Midbrain (tissue), 1 donor: ENCODE measurements around the gene ZNF473.
"Not testable (repeated sequence)": the region's sequence is repeated elsewhere in the genome, so short reads cannot be mapped to it uniquely, and the experiment has no call there.

Experiments
- DNase-seq: peaks from one replicate; lab custom pipeline; 2025; lab: John Stamatoyannopoulos, UW

The ZNF473 gene

DNA sequence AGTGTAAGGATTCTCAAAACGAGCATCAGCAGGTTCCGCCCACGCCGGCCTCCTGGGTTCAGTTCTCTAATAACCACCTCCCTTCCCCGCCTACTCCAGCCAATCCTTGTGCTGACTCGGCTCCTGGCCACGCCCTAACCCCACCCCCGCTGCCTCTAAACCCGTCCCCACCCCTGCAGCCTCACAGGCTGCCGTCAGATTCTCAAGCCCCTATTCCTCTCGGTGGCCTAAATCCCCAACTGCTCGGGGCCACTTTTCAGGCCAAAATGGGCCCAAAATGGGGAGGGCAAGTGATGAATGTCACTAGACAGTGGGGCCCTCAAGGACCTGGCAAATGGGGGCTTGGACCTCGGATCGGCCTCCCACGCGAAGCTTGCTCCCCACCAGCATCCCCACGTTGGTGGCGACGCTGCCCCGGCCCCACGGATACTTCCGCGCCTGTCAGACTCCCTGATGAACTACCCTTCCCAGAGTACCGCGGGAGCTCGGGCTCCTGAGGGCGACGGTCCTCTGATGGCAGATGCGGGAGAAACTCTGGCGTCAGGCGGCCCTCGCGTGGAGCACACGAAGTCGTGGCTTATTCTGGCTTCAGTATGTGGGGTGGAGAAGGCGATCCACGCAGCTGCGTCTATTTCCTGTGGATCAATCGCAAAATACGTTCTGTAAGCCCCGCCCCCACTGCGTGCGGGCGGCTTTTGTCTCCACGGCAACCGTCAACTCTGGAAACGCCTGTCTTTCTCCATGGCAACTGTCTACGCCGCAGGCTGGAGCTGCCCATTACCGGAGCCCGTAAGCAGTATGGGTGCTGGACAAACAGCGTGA is 24.8 kb downstream of the ZNF473 start:
- DNase-seq = peak; percentile 80

DNA sequence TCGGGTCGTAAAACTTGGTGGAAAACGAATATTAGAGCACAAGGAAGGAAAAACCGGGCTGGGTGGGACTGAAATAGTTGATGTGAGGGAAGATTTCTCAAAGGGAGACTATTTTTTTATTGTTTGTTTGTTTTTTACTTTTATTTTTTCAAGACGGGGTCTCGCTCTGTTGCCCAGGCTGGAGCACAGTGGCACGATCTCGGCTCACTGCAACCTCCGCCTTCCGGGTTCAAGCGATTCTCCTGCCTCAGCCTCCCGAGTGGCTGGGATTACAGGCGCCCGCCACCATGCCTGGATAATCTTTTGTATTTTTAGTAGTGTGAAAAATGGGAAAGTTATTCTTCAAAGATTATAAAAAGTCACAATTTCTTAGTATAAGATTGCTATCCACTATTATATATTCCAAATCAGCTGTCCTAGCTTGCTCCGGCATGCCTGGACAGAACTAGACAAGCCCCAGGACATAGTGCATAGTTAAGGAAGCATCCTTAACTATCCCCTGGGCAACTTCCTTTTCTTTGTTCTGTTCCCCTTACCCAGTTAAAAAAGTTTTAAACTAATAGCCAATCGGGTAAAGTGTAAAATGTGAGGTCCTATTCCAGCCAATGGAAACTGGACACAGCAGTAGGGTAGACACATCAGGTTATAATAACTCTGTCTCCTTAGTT is 25.6 kb downstream of the ZNF473 start:
- not testable (repeated sequence) for DNase-seq

DNA sequence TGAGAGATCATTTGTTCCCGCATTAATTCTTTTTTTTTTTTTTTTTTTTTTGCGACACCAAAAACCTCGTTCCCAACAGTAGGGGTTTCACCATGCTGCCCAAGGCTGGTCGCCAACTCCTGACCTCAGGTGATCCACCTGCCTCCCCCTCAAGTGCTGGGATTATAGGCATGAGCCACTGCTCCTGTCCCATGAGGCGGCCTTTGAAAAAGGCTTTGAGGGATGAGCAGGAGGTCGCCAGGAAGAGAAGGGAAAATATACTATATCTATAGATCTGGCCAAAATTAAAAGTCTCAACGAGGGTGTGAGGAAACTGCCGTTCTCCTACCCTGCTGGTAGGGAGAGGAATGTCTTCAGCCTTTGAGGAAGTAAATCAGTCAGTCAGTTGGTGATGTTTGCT is 26.2 kb downstream of the ZNF473 start:
- DNase-seq = no peak

- no peak for DNase-seq
Observed at GRCh38 chr19:50053119-50053518, 27.3 kb downstream of the ZNF473 start.

- DNase-seq = no peak
Observed at GRCh38 chr19:50058425-50058824, 32.6 kb downstream of the ZNF473 start.

DNA sequence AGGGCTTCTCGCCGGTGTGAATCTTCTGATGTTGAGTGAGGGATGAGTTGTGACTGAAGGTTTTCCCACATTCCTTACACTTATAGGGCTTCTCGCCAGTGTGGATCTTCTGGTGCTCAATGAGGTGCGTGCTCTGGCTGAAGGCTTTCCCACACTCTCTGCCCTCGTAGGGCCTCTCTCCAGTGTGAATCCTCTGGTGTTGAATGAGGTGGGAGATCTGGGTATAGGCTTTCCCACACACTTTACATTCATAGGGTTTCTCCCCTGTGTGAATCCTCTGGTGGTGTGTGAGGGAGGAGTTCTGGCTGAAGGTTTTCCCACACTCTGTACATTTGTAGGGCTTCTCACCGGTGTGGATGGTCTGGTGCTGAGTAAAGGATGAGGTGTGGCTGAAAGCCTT is 33.2 kb downstream of the ZNF473 start:
- no peak for DNase-seq

DNA sequence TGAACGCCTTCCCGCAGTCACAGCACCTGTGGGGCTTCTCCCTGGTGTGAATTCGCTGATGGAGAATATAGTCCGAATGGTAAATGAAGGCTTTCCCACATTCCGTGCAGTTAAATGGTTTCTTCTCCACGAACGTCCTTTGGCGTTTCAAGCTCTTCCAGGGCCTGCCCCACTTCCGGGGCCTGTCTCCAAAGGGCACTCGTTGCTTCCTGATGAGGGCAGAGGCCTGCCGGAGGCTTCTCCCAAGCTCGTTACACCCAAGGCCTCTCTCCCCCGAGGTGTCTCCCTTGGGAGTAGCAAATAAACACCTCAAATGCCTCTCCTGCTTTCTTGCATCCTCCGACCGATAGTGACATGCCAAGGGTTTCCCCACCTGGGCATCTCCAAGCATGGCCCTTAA is 34.3 kb downstream of the ZNF473 start:
- DNase-seq = no peak

DNA sequence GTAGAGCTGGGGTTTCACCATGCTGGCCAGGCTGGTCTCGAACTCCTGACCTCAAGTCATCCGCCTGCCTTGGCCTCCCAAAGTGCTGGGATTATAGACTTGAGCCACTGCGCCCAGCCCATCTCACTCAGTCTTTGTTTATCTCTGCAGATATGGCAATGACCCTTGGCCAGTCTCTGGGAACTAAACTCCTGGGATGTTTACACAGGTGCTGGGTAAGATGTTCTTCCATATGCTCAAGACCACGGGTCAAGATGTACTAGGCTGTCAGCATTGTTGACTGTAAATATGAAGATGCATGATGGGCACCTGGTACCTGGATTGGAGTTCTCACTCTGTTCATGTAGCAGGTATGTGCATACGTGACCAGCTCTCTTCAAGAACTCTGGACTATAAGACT is 35.8 kb downstream of the ZNF473 start:
- DNase-seq = no peak

- DNase-seq = no peak
Observed at GRCh38 chr19:50065938-50066337, 40.1 kb downstream of the ZNF473 start.

GRCh38 chr19:50067575-50067974 is 41.8 kb downstream of the ZNF473 start:
- no peak for DNase-seq

DNA sequence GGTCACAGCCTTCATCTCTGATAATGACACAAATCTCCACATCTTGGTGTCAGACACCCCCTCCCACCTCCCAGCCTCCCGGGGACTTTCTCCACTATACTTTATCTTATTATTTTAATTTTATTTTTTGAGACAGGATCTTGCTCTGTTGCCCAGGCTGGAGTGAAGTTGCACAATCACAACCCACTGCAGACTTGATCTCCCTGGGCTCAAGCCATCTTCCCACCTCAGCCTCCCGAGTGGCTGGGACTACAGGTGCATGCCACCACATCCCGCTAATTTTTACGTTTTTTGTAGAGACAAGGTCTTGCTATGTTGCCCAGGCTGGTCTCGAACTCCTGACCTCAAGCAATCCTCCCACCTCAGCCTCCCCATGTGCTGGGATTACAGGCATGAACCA is 42.6 kb downstream of the ZNF473 start:
- not testable (repeated sequence) for DNase-seq

DNA sequence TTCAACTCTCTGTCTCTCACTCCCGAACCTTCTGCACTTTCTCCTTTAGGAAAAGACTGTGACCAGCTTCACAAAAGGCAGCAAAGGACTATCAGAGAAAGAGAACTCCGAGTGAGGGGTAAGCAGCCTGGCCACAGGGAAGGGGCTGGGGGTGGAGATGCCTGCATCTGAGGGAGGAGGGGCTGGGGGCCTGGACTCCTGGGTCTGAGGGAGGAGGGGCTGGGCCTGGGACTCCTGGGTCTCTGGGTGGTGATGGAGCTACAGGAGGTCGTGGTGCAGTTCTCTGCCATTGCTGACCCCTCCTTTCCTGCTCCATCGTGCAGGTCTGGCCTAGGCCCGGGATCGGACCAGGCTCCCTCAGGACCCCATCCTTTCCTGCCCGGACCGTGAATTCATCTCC is 49.3 kb downstream of the ZNF473 start:
- not testable (repeated sequence) for DNase-seq

DNA sequence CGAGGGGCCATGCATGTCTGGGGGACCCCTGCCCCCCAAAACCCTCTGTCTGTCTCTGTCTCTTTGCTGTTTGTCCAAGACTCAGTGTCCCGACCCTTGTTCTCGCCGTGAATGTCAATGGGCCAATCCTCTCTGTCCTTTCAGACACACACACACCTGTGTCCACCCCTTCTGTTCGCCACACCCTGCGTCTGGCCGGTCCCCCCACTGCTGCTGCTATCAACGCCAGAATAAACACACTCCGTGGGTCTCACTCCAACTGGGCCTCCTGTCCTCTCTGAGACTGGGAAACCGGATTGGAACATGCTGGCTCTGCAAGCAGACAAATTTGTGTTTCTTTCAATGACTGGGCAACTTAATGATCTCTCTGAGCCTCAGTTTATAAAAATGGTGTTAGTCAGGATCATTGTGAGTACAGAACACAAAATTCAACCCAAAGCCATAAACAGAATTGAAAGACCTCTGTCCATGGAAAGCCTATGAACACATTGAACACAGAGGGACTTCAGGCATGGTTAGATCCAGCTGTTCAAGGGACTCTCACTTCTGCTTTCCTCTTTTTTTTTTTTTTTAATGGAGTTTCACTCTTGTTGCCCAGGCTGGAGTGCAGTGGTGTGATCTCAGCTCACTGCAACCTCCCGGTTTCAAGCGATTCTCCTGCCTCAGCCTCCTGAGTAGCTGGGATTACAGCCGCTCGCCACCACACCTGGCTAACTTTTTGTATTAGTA is 50.0 kb downstream of the ZNF473 start:
- not testable (repeated sequence) for DNase-seq

DNA sequence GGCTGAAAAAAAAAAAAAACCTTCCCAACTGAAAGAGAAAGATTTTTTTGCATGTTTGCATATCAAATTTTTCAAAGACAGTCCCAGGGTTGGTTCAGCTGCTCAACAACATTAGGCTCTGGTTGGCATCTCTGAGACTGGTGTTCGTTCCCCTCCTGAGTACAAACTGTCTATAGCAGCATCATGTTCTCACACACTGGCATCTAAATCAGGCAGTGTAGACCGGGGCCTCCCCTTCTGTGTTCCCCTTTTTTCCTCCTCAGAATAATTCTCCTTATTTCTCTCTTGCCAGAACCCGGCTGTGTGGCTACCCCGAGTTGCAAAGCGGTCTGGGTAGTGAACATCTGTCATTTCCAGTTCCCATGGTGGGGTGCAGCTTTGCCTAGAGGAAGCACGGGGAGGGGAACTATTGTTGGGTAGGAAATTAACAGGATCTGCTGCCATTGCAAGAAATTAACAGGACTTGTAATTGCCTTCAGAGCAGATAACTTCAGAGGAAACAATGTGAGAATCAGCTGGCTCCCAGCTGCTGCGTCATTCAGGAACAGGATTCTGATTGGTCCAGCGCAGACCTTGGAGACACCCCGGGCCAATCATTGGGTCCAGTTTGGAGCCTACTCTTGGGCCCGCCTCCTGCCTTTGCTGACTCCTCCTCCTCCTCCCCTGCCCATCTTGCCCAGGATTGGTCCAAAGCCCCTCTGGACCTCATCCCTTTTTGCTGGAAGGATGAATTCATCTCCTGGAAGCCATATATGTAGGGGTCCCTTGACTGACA is 51.0 kb downstream of the ZNF473 start:
- not testable (repeated sequence) for DNase-seq

DNA sequence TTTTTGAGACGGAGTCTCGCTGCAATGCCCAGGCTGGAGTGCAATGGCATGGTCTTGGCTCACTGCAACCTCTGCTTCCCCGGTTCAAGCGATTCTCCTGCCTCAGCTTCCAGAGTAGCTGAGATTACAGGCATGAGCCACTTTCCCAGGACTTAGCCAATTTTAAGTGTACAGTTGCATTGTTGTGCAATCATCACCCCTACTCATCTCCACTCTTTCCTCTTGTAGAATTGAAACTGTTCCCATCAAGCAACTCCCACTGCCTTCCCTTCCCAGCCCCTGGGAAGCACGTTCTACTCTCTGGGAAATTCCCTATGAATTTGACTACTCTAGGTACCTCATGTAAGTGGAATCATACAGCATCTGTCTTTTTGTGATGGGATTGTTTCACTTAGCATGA is 53.2 kb downstream of the ZNF473 start:
- not testable (repeated sequence) for DNase-seq

DNA sequence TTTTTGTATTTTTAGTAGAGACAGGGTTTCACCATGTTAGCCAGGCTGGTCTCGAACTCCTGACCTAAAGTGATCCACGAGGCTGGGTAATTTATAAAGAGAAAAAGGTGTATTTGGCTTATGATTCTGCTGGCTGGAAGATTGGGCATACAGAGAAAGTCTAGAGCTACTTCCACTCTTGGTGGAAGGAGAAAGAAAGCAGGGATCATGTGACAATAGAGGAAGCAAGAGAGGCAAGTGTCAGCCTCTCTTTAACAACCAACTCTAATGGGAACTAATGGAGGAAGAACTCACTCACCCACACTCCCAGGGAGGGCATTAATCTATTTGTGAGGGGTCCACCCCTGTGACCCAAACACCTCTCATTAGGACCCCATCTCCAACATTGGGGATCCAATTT is 58.6 kb downstream of the ZNF473 start:
- not testable (repeated sequence) for DNase-seq

DNA sequence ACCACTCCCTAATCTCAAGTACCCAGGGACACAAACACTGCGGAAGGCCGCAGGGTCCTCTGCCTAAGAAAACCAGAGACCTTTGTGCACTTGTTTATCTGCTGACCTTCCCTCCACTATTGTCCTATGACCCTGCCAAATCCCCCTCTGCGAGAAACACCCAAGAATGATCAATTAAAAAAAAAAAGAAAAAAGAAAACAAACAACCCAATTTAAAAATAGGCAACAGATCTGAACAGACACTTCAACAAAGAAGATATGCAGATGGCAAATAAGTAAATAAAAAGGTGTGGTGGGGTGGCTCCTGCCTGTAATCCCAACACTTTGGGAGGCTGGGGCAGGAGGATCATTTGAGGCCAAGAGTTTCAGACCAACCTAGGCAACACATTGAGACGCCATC is 61.3 kb downstream of the ZNF473 start:
- DNase-seq = not testable (repeated sequence)

GRCh38 chr19:50090706-50091105 is 64.9 kb downstream of the ZNF473 start:
- DNase-seq = not testable (repeated sequence)

DNA sequence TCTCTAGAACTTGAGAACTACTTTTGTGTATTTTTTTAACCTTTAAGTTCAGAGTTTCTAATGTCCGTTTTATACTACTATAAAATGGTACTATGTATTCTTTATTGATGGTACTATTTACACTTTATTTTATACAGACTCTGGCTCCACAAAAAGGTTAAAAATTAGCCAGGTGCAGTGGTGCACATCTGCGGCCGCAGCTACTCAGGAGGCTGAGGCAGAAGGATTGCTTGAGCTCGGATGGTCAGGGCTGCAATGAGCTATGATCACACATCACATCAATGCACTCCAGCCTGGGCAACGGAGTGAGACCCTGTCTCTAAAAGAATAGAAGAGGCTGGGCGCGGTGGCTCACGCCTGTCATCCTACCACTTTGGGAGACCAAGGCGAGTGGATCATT is 66.0 kb downstream of the ZNF473 start:
- DNase-seq = not testable (repeated sequence)

GRCh38 chr19:50092597-50092996 is 66.8 kb downstream of the ZNF473 start:
- DNase-seq = not testable (repeated sequence)

DNA sequence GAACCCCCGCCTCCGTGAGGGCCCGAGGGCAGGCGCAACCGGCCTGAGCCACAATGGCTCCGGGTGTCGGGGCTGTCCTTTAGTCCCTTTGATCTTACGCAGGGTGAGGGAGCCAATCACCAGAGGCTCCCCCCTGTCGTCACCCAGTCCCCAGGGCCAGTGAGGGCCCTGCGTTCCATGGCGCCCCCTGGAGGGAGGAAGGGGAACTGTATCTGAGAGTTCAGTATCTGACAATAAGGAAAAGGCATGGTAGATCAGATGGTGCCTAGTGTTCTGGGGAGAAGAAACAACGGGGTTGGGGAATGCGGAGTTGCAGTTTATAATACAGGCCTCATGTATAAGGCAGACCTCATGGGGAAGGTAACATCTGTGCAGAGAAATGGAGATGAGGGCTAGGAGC is 72.1 kb downstream of the ZNF473 start:
- DNase-seq = not testable (repeated sequence)

GRCh38 chr19:50098892-50099291 is 73.1 kb downstream of the ZNF473 start:
- not testable (repeated sequence) for DNase-seq
